Panc1 (cell line): ENCODE results near the gene GLE1.

Experiments
- POLR2AphosphoS5 ChIP-seq: IDR thresholded peaks from 2 replicates; pipeline ENCODE4 v1.6.1; 2012; ENCODE audit warnings: mild to moderate bottlenecking, low read depth, low read length, moderate library complexity
- SIN3A ChIP-seq: IDR thresholded peaks from 2 replicates; pipeline ENCODE4 v1.6.1; 2012; ENCODE audit warnings: low read depth, mild to moderate bottlenecking, low read length, moderate library complexity, borderline replicate concordance; ENCODE audit not compliant: insufficient read depth
- TCF7L2 ChIP-seq: IDR thresholded peaks from 2 replicates; pipeline ENCODE4 v1.6.1; 2011; ENCODE audit warnings: mild to moderate bottlenecking, low read depth, low read length, inconsistent platforms
- TF ChIP-seq, protein P1 (sequence below): fragments of 450-650 bp; IDR thresholded peaks from 2 replicates; pipeline ENCODE4 v1.5.1; 2017; ENCODE audit warnings: mild to moderate bottlenecking
- TF ChIP-seq, protein P2 (sequence below), 2 experiments: IDR thresholded peaks; 2 replicates each; pipeline ENCODE4 v1.6.1; 2011 to 2012; ENCODE audit warnings: low read depth in 2 of 2, control low read depth in 1 of 2, low read length in 1 of 2, mild to moderate bottlenecking in 1 of 2, moderate library complexity in 1 of 2; ENCODE audit not compliant: insufficient read depth in 1 of 2

DNA sequence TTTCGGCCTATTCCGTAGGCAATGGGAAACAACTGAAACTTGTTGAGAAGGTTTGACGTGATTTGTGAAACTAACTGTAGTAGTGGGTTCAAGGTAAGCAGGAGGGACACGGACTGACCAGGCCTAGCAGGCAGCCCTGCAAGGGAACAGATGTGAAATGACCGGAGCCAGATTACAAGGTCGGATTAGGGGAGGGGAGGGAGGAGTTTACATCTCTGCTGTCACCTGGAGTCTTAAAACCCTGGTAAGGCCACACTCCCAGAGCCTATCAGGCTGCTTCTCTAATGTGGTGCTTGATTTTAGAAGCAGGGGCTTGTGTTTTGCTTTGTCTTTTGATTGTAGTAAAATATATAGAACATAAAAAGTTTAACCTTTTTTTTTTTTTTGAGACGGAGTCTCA lies 44.4 kb downstream of the GLE1 start:
- TF ChIP-seq, protein P1, sequence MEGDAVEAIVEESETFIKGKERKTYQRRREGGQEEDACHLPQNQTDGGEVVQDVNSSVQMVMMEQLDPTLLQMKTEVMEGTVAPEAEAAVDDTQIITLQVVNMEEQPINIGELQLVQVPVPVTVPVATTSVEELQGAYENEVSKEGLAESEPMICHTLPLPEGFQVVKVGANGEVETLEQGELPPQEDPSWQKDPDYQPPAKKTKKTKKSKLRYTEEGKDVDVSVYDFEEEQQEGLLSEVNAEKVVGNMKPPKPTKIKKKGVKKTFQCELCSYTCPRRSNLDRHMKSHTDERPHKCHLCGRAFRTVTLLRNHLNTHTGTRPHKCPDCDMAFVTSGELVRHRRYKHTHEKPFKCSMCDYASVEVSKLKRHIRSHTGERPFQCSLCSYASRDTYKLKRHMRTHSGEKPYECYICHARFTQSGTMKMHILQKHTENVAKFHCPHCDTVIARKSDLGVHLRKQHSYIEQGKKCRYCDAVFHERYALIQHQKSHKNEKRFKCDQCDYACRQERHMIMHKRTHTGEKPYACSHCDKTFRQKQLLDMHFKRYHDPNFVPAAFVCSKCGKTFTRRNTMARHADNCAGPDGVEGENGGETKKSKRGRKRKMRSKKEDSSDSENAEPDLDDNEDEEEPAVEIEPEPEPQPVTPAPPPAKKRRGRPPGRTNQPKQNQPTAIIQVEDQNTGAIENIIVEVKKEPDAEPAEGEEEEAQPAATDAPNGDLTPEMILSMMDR: no peak
- TF ChIP-seq POLR2AphosphoS5 (no peak), TCF7L2 (no peak), SIN3A (no peak)
- TF ChIP-seq, protein P2, sequence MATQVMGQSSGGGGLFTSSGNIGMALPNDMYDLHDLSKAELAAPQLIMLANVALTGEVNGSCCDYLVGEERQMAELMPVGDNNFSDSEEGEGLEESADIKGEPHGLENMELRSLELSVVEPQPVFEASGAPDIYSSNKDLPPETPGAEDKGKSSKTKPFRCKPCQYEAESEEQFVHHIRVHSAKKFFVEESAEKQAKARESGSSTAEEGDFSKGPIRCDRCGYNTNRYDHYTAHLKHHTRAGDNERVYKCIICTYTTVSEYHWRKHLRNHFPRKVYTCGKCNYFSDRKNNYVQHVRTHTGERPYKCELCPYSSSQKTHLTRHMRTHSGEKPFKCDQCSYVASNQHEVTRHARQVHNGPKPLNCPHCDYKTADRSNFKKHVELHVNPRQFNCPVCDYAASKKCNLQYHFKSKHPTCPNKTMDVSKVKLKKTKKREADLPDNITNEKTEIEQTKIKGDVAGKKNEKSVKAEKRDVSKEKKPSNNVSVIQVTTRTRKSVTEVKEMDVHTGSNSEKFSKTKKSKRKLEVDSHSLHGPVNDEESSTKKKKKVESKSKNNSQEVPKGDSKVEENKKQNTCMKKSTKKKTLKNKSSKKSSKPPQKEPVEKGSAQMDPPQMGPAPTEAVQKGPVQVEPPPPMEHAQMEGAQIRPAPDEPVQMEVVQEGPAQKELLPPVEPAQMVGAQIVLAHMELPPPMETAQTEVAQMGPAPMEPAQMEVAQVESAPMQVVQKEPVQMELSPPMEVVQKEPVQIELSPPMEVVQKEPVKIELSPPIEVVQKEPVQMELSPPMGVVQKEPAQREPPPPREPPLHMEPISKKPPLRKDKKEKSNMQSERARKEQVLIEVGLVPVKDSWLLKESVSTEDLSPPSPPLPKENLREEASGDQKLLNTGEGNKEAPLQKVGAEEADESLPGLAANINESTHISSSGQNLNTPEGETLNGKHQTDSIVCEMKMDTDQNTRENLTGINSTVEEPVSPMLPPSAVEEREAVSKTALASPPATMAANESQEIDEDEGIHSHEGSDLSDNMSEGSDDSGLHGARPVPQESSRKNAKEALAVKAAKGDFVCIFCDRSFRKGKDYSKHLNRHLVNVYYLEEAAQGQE (IDR thresholded peaks at IDR 0.05; ENCODE audit: insufficient read depth in 1 of 2, low read depth in 2 of 2, low read length in 1 of 2): no peak
